ENCODE measurements around the gene JMJD6. TPM values are rescaled to one million over a fixed set of nuclear protein-coding genes. Genes with fewer than 3 reads are reported as not detected.

Gene JMJD6
- total and polyA plus RNA-seq, 9 of the 15 experiments (the other 6 are each of a cell fraction or from before 2014, with no cell fraction given) = 2.5 to 52.3 (median 36.3) TPM

DNA sequence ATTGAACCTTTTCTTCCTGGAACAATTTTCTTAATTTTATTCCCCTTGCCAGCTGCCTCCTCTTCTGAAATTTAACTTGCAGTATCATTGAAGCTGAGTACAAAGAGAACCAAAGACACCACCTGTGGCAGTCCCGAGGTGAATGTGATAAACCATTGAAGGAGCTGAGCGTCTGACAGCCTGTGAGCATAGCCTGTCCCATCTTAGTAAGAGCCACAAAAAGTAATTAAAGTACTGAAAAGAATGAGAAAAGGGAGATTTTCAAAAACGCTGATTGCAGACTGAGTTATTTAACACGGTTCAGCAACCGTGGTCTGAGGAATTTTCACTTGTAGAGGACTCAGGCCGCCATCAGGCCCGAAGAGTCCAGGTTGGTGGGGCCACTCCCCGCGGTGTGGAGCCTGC is 55.7 kb downstream of the JMJD6 start:
- no peak for FAIRE-seq
- Histone ChIP-seq H3K27ac (ENCODE audit: extremely low read depth, low read depth, low read length) (peak overlapping the region; percentile 85), H3K4me1 (replicated peaks in 1 of 2; ENCODE audit: control insufficient read depth in 2 of 2, insufficient read depth in 2 of 2, low read length in 2 of 2) (peaks cover 30 to 37% of the 10 kb centered on the region in 2 experiments; a peak in 4 of 5 replicates), H3K4me3 (0 out of 2 replicates have a peak overlapping the region, but pooled peaks have one; percentile 22), H3K9me3 (replicated peaks; ENCODE audit: control insufficient read depth, insufficient read depth, low read depth, low read length) (no peaks in the 10 kb centered on the region), H3K9me1 (ENCODE audit: control insufficient read depth, insufficient read depth, low read length) (no peaks in the 10 kb centered on the region), H3K27me3 (ENCODE audit: control insufficient read depth in 2 of 2, insufficient read depth in 2 of 2, low read length in 2 of 2) (no peaks in the 10 kb centered on the region), H4K20me1 (replicated peaks; ENCODE audit: control insufficient read depth, insufficient read depth, low read length) (no peaks in the 10 kb centered on the region), H2AFZ (ENCODE audit: low read depth, low read length) (peak overlapping the region; percentile 96), H3K9ac (ENCODE audit: insufficient read depth in 1 of 2, low read depth in 2 of 2, low read length in 2 of 2) (peak overlapping the region; percentile 84 to 89), H3K36me3 (ENCODE audit: control insufficient read depth, insufficient read depth, low read length) (no peaks in the 10 kb centered on the region), H3K79me2 (ENCODE audit: control insufficient read depth, insufficient read depth, low read length) (peaks cover 7% of the 10 kb centered on the region; the same call in 2 of the 3 replicates), H3K4me2 (ENCODE audit: insufficient read depth, low read length) (peak overlapping the region; percentile 85)
- ChIA-PET CTCF (ENCODE audit: low intra/inter-chr PET ratio) (no interaction called here), POLR2A (interaction anchor here (0.6 to 1.9 kb wide), 11 partner anchors 11 to 113 kb away, joined by 3 to 10 read pairs (median 5); no protein-coding TSS in a partner anchor)
- in situ Hi-C loops (cut with MboI) (no loop called here), intact Hi-C loops (cut with micrococcal nuclease) (loop anchor here (5.0 kb wide), 1 partner anchor 33 kb away; no protein-coding TSS in a partner anchor)
- no peak for DNase-seq (ENCODE audit: extremely low read depth in 1 of 4, low spot score in 3 of 4)
- peak; percentile 38; the same call in 2 of the 3 replicates for ATAC-seq
- no TSS peak for BruUV-seq (replicated peaks)
- WGBS (ENCODE audit: insufficient coverage, low coverage, missing lambda C conversion rate) = 29% methylated on average over 9 of the region's 9 CpGs
- TF ChIP-seq YY1 (IDR thresholded peaks at IDR 0.05; ENCODE audit: borderline replicate concordance in 1 of 3, control insufficient read depth in 1 of 3, extremely low read depth in 1 of 3, insufficient read depth in 3 of 3, insufficient read length in 1 of 3, insufficient replicate concordance in 2 of 3, low read depth in 1 of 3, low read length in 2 of 3) = peak in 1 of 3 experiments; percentile 28
- TF ChIP-seq, protein P1, sequence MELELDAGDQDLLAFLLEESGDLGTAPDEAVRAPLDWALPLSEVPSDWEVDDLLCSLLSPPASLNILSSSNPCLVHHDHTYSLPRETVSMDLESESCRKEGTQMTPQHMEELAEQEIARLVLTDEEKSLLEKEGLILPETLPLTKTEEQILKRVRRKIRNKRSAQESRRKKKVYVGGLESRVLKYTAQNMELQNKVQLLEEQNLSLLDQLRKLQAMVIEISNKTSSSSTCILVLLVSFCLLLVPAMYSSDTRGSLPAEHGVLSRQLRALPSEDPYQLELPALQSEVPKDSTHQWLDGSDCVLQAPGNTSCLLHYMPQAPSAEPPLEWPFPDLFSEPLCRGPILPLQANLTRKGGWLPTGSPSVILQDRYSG (tag; conservative IDR thresholded peaks at IDR 0.05; ENCODE audit: low read depth) = 0 out of 2 replicates have a peak, but pooled peaks have one; percentile 28
- TF ChIP-seq, protein P2, sequence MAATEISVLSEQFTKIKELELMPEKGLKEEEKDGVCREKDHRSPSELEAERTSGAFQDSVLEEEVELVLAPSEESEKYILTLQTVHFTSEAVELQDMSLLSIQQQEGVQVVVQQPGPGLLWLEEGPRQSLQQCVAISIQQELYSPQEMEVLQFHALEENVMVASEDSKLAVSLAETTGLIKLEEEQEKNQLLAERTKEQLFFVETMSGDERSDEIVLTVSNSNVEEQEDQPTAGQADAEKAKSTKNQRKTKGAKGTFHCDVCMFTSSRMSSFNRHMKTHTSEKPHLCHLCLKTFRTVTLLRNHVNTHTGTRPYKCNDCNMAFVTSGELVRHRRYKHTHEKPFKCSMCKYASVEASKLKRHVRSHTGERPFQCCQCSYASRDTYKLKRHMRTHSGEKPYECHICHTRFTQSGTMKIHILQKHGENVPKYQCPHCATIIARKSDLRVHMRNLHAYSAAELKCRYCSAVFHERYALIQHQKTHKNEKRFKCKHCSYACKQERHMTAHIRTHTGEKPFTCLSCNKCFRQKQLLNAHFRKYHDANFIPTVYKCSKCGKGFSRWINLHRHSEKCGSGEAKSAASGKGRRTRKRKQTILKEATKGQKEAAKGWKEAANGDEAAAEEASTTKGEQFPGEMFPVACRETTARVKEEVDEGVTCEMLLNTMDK (IDR thresholded peaks at IDR 0.05; ENCODE audit: borderline replicate concordance, insufficient read depth, low read depth, low read length, poor library complexity, severe bottlenecking) = peak; percentile 83
- TF ChIP-seq ZNF184 (CRISPR knock-in tag; IDR thresholded peaks at IDR 0.05) = peak; percentile 93
- no peak for TF ChIP-seq ZNF717 (CRISPR knock-in tag; IDR thresholded peaks at IDR 0.05)
- TF ChIP-seq, protein P3, sequence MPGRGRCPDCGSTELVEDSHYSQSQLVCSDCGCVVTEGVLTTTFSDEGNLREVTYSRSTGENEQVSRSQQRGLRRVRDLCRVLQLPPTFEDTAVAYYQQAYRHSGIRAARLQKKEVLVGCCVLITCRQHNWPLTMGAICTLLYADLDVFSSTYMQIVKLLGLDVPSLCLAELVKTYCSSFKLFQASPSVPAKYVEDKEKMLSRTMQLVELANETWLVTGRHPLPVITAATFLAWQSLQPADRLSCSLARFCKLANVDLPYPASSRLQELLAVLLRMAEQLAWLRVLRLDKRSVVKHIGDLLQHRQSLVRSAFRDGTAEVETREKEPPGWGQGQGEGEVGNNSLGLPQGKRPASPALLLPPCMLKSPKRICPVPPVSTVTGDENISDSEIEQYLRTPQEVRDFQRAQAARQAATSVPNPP (IDR thresholded peaks at IDR 0.05; ENCODE audit: borderline replicate concordance, insufficient read depth, insufficient read length) = no peak
- no peak for TF ChIP-seq FUS (optimal IDR thresholded peaks at IDR 0.05; ENCODE audit: low read depth, low read length)
- no peak for TF ChIP-seq POLR3G (IDR thresholded peaks at IDR 0.05; ENCODE audit: extremely low read depth, insufficient read length, insufficient replicate concordance)
- TF ChIP-seq SAFB2 (IDR thresholded peaks at IDR 0.05; ENCODE audit: borderline replicate concordance, low read depth, low read length, severe bottlenecking) = no peak
- TF ChIP-seq ZNF584 (CRISPR knock-in tag; IDR thresholded peaks at IDR 0.05; ENCODE audit: low read depth) = 0 out of 2 replicates have a peak, but pooled peaks have one; percentile 37
- TF ChIP-seq MYBL2 (IDR thresholded peaks at IDR 0.05; ENCODE audit: low read depth) = no peak
- TF ChIP-seq MYBL2 (CRISPR knock-in tag; IDR thresholded peaks at IDR 0.05; ENCODE audit: borderline replicate concordance) = no peak
- no peak for TF ChIP-seq RAD21 (CRISPR knock-in tag; conservative IDR thresholded peaks at IDR 0.05 in 1 of 2, IDR thresholded peaks at IDR 0.05 in 1 of 2)
